ENCODE results near the gene PPFIBP1.

DNA sequence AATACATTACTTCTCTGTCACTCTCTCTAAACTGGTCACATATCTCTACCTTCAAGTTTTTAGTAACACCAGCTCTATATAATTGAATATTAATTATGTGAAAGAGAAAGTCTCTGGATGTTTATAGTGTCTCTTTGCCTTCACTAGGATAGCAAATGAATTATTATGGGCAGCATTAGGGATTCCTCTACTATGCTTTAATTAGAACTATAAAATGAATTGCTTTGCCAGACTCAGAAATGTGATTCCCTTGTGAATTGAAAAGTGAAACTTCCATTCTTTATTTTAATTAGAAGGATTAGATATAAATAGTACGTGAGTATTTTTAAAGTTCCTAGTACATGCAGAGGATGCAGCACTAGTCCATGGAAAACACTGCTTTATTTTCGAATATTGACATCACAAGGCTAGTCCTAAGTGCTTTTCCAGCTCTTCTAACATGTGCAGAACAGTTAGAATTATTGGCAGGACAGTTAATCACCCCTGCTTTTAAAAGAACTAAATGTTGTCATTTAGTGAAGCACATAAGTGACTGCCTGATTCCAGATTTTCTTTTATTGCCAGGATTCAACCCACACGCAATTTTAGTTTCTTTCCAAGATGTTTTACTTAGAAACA is 149.2 kb downstream of the PPFIBP1 start:
- TF ChIP-seq BORCS8-MEF2B (CRISPR knock-in tag; IDR thresholded peaks at IDR 0.05) (no peak), IRF2 (CRISPR knock-in tag; IDR thresholded peaks at IDR 0.05) (no peak), ADNP (CRISPR knock-in tag; IDR thresholded peaks at IDR 0.05) (no peak), EP300 (IDR thresholded peaks at IDR 0.05; ENCODE audit: low read depth in 2 of 2, low read length in 2 of 2) (no peak), EP300 (CRISPR knock-in tag; IDR thresholded peaks at IDR 0.05; ENCODE audit: borderline replicate concordance) (no peak), NR2C2 (CRISPR knock-in tag; IDR thresholded peaks at IDR 0.05; ENCODE audit: borderline replicate concordance) (no peak), ZNF530 (CRISPR knock-in tag; IDR thresholded peaks at IDR 0.05; ENCODE audit: low read depth) (no peak), POLR2AphosphoS5 (IDR thresholded peaks at IDR 0.05; ENCODE audit: low read depth, low read length) (no peak)
- TF ChIP-seq, protein P1, sequence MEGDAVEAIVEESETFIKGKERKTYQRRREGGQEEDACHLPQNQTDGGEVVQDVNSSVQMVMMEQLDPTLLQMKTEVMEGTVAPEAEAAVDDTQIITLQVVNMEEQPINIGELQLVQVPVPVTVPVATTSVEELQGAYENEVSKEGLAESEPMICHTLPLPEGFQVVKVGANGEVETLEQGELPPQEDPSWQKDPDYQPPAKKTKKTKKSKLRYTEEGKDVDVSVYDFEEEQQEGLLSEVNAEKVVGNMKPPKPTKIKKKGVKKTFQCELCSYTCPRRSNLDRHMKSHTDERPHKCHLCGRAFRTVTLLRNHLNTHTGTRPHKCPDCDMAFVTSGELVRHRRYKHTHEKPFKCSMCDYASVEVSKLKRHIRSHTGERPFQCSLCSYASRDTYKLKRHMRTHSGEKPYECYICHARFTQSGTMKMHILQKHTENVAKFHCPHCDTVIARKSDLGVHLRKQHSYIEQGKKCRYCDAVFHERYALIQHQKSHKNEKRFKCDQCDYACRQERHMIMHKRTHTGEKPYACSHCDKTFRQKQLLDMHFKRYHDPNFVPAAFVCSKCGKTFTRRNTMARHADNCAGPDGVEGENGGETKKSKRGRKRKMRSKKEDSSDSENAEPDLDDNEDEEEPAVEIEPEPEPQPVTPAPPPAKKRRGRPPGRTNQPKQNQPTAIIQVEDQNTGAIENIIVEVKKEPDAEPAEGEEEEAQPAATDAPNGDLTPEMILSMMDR (CRISPR knock-in tag; IDR thresholded peaks at IDR 0.05), result no peak
- TF ChIP-seq, protein P2, sequence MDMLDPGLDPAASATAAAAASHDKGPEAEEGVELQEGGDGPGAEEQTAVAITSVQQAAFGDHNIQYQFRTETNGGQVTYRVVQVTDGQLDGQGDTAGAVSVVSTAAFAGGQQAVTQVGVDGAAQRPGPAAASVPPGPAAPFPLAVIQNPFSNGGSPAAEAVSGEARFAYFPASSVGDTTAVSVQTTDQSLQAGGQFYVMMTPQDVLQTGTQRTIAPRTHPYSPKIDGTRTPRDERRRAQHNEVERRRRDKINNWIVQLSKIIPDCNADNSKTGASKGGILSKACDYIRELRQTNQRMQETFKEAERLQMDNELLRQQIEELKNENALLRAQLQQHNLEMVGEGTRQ (IDR thresholded peaks at IDR 0.05; ENCODE audit: low read depth, low read length), result no peak
- TF ChIP-seq, protein P2 (CRISPR knock-in tag; IDR thresholded peaks at IDR 0.05; ENCODE audit: borderline replicate concordance), result no peak
- TF ChIP-seq, protein P3, sequence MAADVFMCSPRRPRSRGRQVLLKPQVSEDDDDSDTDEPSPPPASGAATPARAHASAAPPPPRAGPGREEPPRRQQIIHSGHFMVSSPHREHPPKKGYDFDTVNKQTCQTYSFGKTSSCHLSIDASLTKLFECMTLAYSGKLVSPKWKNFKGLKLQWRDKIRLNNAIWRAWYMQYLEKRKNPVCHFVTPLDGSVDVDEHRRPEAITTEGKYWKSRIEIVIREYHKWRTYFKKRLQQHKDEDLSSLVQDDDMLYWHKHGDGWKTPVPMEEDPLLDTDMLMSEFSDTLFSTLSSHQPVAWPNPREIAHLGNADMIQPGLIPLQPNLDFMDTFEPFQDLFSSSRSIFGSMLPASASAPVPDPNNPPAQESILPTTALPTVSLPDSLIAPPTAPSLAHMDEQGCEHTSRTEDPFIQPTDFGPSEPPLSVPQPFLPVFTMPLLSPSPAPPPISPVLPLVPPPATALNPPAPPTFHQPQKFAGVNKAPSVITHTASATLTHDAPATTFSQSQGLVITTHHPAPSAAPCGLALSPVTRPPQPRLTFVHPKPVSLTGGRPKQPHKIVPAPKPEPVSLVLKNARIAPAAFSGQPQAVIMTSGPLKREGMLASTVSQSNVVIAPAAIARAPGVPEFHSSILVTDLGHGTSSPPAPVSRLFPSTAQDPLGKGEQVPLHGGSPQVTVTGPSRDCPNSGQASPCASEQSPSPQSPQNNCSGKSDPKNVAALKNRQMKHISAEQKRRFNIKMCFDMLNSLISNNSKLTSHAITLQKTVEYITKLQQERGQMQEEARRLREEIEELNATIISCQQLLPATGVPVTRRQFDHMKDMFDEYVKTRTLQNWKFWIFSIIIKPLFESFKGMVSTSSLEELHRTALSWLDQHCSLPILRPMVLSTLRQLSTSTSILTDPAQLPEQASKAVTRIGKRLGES (CRISPR knock-in tag; IDR thresholded peaks at IDR 0.05; ENCODE audit: borderline replicate concordance), result no peak
- TF ChIP-seq, protein P4, sequence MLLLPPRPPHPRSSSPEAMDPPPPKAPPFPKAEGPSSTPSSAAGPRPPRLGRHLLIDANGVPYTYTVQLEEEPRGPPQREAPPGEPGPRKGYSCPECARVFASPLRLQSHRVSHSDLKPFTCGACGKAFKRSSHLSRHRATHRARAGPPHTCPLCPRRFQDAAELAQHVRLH (CRISPR knock-in tag; IDR thresholded peaks at IDR 0.05; ENCODE audit: borderline replicate concordance, low read depth), result no peak
